Ectodermal cell (in vitro differentiated cells): ENCODE results near the gene TARP.
"Not testable (repeated sequence)": the region's sequence is repeated elsewhere in the genome, so short reads cannot be mapped to it uniquely, and the experiment has no call there.

Experiments
- H3K27ac ChIP-seq: 2 replicates; pipeline ENCODE4 v1.7.0; 2013; ENCODE audit warnings: mild to moderate bottlenecking, low read depth, low read length; ENCODE audit not compliant: insufficient read depth, poor library complexity, severe bottlenecking
- H3K27me3 ChIP-seq: 2 replicates; pipeline ENCODE4 v1.7.0; 2013; ENCODE audit warnings: mild to moderate bottlenecking, low read length; ENCODE audit not compliant: insufficient read depth, control insufficient read depth, poor library complexity, severe bottlenecking
- H3K36me3 ChIP-seq: one replicate; pipeline ENCODE4 v1.7.0; 2013; ENCODE audit warnings: low read length; ENCODE audit not compliant: control insufficient read depth, insufficient read depth
- H3K4me1 ChIP-seq: one replicate; pipeline ENCODE4 v1.7.0; 2013; ENCODE audit warnings: low read length; ENCODE audit not compliant: control insufficient read depth, insufficient read depth
- H3K4me3 ChIP-seq: 2 replicates; pipeline ENCODE4 v1.7.0; 2013; ENCODE audit warnings: low read depth, low read length, control low read depth; ENCODE audit not compliant: insufficient read depth
- H3K9me3 ChIP-seq: 2 replicates; pipeline ENCODE4 v1.7.0; 2013; ENCODE audit warnings: mild to moderate bottlenecking, low read length, moderate library complexity; ENCODE audit not compliant: control insufficient read depth
- WGBS, 2 experiments: methylation state at CpG; one replicate each; pipeline ENCODE4 v1.1.7; 2013; ENCODE audit warnings: missing lambda C conversion rate in 2 of 2; 5-methylcytosine and 5-hydroxymethylcytosine counted together

The TARP gene

GRCh38 chr7:38244516-38244915 is 28.9 kb downstream of the TARP start:
- Histone ChIP-seq H3K36me3 (no peaks in the 10 kb centered on the region), H3K4me1 (no peaks in the 10 kb centered on the region), H3K4me3 (no peak overlapping the region), H3K9me3 (no peaks in the 10 kb centered on the region), H3K27ac (no peak overlapping the region), H3K27me3 (no peaks in the 10 kb centered on the region)
- WGBS, 2 experiments: 92% methylated on average over 14 of the region's 14 CpGs

GRCh38 chr7:38243345-38243744 is 30.1 kb downstream of the TARP start:
- WGBS, 2 experiments: 94 to 96% methylated on average over 5 of the region's 5 CpGs
- H3K9me3 ChIP-seq, H3K27me3 ChIP-seq, H3K4me1 ChIP-seq, H3K4me3 ChIP-seq, H3K27ac ChIP-seq, H3K36me3 ChIP-seq: not testable (repeated sequence)

GRCh38 chr7:38242814-38243213 is 30.6 kb downstream of the TARP start:
- Histone ChIP-seq H3K36me3 (no peaks in the 10 kb centered on the region), H3K9me3 (no peaks in the 10 kb centered on the region), H3K27me3 (no peaks in the 10 kb centered on the region), H3K27ac (no peak overlapping the region), H3K4me3 (no peak overlapping the region), H3K4me1 (no peaks in the 10 kb centered on the region)
- 93% methylated on average over 6 of the region's 6 CpGs for WGBS, 2 experiments

GRCh38 chr7:38241071-38241470 is 32.4 kb downstream of the TARP start:
- no peaks in the 10 kb centered on the region for H3K9me3 ChIP-seq
- H3K27me3 ChIP-seq: no peaks in the 10 kb centered on the region
- no peaks in the 10 kb centered on the region for H3K4me1 ChIP-seq
- WGBS, 2 experiments: 89 to 93% methylated on average over 2 to 3 of the region's 3 CpGs
- H3K36me3 ChIP-seq: no peaks in the 10 kb centered on the region
- no peak overlapping the region for H3K4me3 ChIP-seq
- H3K27ac ChIP-seq: no peak overlapping the region

GRCh38 chr7:38239129-38239528 is 34.3 kb downstream of the TARP start:
- WGBS, 2 experiments: 93 to 94% methylated on average over 9 to 10 of the region's 10 CpGs
- H3K27me3 ChIP-seq, H3K4me3 ChIP-seq: not testable (repeated sequence)

GRCh38 chr7:38235606-38236005 is 37.8 kb downstream of the TARP start:
- Histone ChIP-seq H3K4me3 (no peak overlapping the region), H3K36me3 (no peaks in the 10 kb centered on the region), H3K27me3 (no peaks in the 10 kb centered on the region), H3K27ac (no peak overlapping the region), H3K9me3 (no peaks in the 10 kb centered on the region), H3K4me1 (no peaks in the 10 kb centered on the region)
- WGBS, 2 experiments: 89 to 95% methylated on average over 4 of the region's 4 CpGs

More at GRCh38 chr7:38239129-38239528, 34.3 kb downstream of the TARP start:
- H3K9me3 ChIP-seq, H3K27ac ChIP-seq, H3K4me1 ChIP-seq, H3K36me3 ChIP-seq: not testable (repeated sequence)

GRCh38 chr7:38234759-38235158 is 38.7 kb downstream of the TARP start:
- not testable (repeated sequence) for H3K4me3 ChIP-seq, H3K4me1 ChIP-seq, H3K9me3 ChIP-seq, H3K27me3 ChIP-seq, H3K36me3 ChIP-seq, H3K27ac ChIP-seq
- 92 to 94% methylated on average over 11 of the region's 11 CpGs for WGBS, 2 experiments

GRCh38 chr7:38232502-38233366 is 40.7 kb downstream of the TARP start:
- 88 to 91% methylated on average over 11 of the region's 11 CpGs for WGBS, 2 experiments
- no peaks in the 10 kb centered on the region for H3K4me1 ChIP-seq
- peaks cover 11% of the 10 kb centered on the region for H3K36me3 ChIP-seq

GRCh38 chr7:38229884-38230642 is 43.4 kb downstream of the TARP start:
- Histone ChIP-seq H3K4me1 (no peaks in the 10 kb centered on the region), H3K4me3 (no peak overlapping the region), H3K9me3 (no peaks in the 10 kb centered on the region), H3K36me3 (peaks cover 11% of the 10 kb centered on the region), H3K27me3 (no peaks in the 10 kb centered on the region), H3K27ac (no peak overlapping the region)
- 95 to 98% methylated on average over 4 to 6 of the region's 6 CpGs for WGBS, 2 experiments

More at GRCh38 chr7:38232502-38233366, 40.7 kb downstream of the TARP start:
- H3K9me3 ChIP-seq: no peaks in the 10 kb centered on the region
- no peak overlapping the region for H3K27ac ChIP-seq
- no peaks in the 10 kb centered on the region for H3K27me3 ChIP-seq
- H3K4me3 ChIP-seq: no peak overlapping the region

GRCh38 chr7:38229386-38229785 is 44.0 kb downstream of the TARP start:
- 95 to 97% methylated on average over 6 of the region's 6 CpGs for WGBS, 2 experiments
- H3K4me1 ChIP-seq: no peaks in the 10 kb centered on the region
- H3K4me3 ChIP-seq: no peak overlapping the region
- no peak overlapping the region for H3K27ac ChIP-seq
- no peaks in the 10 kb centered on the region for H3K27me3 ChIP-seq
- peaks cover 14% of the 10 kb centered on the region for H3K36me3 ChIP-seq
- H3K9me3 ChIP-seq: no peaks in the 10 kb centered on the region
